IMR-90 (cell line): ENCODE measurements around the gene SRGAP3. TPM values are rescaled to one million over a fixed set of nuclear protein-coding genes. Genes with fewer than 3 reads are reported as not detected.

Experiments
- ATAC-seq: fragments of 200-7000 bp; cut with Tn5 transposase; 2 replicates; pipeline ENCODE4 v1.9.1; 2020; ENCODE audit warnings: low read depth, mild to moderate bottlenecking, moderate library complexity
- BruUV-seq: library from RNA; stranded (reverse); fragments of 400-500 nt; replicated peaks from 2 replicates; lab custom pipeline; 2021; lab: Mats Ljungman, UMichigan
- CTCF ChIA-PET: fragments of 300-600 bp; formaldehyde crosslinking; extraction: SDS; loops from one replicate; lab custom pipeline; 2021; ENCODE audit warnings: antibody characterized with exemption; lab: Yijun Ruan, JAX
- POLR2A ChIA-PET: fragments of 300-600 bp; sonication (Branson Sonifier 250); formaldehyde crosslinking; loops from one replicate; lab custom pipeline; 2022; ENCODE audit warnings: antibody characterized with exemption; ENCODE audit not compliant: unreplicated experiment; lab: Charles Lee
- DNase-seq: peaks from one replicate; pipeline ENCODE4 v3.0.0; 2013
- H2AFZ ChIP-seq: replicated peaks from 2 replicates; pipeline ENCODE3; 2013; ENCODE audit warnings: low read length, mild to moderate bottlenecking; ENCODE audit not compliant: poor library complexity
- H2AK5ac ChIP-seq: 2 replicates; pipeline ENCODE4 v1.6.1; 2013; ENCODE audit warnings: low read depth, low read length, inconsistent platforms
- H2AK9ac ChIP-seq: replicated peaks from 2 replicates; pipeline ENCODE3; 2013; ENCODE audit warnings: mild to moderate bottlenecking, low read depth, low read length, moderate library complexity; ENCODE audit not compliant: poor library complexity
- H2BK120ac ChIP-seq: 2 replicates; pipeline ENCODE4 v1.6.1; 2013; ENCODE audit warnings: low read depth, low read length, inconsistent platforms
- H2BK15ac ChIP-seq: 3 replicates; pipeline ENCODE4 v1.6.1; 2013; ENCODE audit warnings: low read depth, low read length, inconsistent platforms
- H2BK20ac ChIP-seq: 2 replicates; pipeline ENCODE4 v1.6.1; 2013; ENCODE audit warnings: low read depth, mild to moderate bottlenecking, inconsistent platforms, low read length, moderate library complexity
- H2BK5ac ChIP-seq: 2 replicates; pipeline ENCODE4 v1.6.1; 2013; ENCODE audit warnings: mild to moderate bottlenecking, low read depth, low read length, inconsistent platforms; ENCODE audit not compliant: poor library complexity, severe bottlenecking
- H3K14ac ChIP-seq: replicated peaks from 2 replicates; pipeline ENCODE4 v1.6.1; 2013; ENCODE audit warnings: low read depth, low read length, inconsistent platforms
- H3K18ac ChIP-seq: 2 replicates; pipeline ENCODE4 v1.6.1; 2013; ENCODE audit warnings: low read depth, low read length, control low read depth
- H3K23ac ChIP-seq: 2 replicates; pipeline ENCODE4 v1.6.1; 2013; ENCODE audit warnings: low read depth, low read length, inconsistent platforms
- H3K27ac ChIP-seq: 2 replicates; pipeline ENCODE4 v1.5.1; 2013; ENCODE audit warnings: mild to moderate bottlenecking, control low read depth, low read length; ENCODE audit not compliant: insufficient read depth
- H3K27me3 ChIP-seq: 2 replicates; pipeline ENCODE4 v1.6.1; 2013; ENCODE audit warnings: low read length; ENCODE audit not compliant: control insufficient read depth, insufficient read depth
- H3K36me3 ChIP-seq: 2 replicates; pipeline ENCODE4 v1.6.1; 2013; ENCODE audit warnings: low read length, mixed read lengths; ENCODE audit not compliant: control insufficient read depth, insufficient read depth
- H3K4ac ChIP-seq: 2 replicates; pipeline ENCODE4 v1.6.1; 2013; ENCODE audit warnings: low read depth, low read length, inconsistent platforms
- H3K4me1 ChIP-seq: 2 replicates; pipeline ENCODE4 v1.6.1; 2013; ENCODE audit warnings: low read length, mixed read lengths; ENCODE audit not compliant: control insufficient read depth, insufficient read depth
- H3K4me2 ChIP-seq: 2 replicates; pipeline ENCODE4 v1.6.1; 2013; ENCODE audit warnings: low read depth, mild to moderate bottlenecking, control low read depth, low read length, moderate library complexity
- H3K4me3 ChIP-seq: 2 replicates; pipeline ENCODE4 v1.5.1; 2013; ENCODE audit warnings: low read depth, mild to moderate bottlenecking, control low read depth, low read length, moderate library complexity; ENCODE audit not compliant: insufficient read depth
- H3K56ac ChIP-seq: 2 replicates; pipeline ENCODE4 v1.6.1; 2013; ENCODE audit warnings: low read length, inconsistent platforms; ENCODE audit not compliant: insufficient read depth; ENCODE audit errors: extremely low read depth
- H3K79me1 ChIP-seq, 2 experiments: 2 replicates each; pipeline ENCODE4 v1.6.1; 2013; ENCODE audit warnings: low read length in 2 of 2, inconsistent platforms in 1 of 2, low read depth in 1 of 2
- H3K9ac ChIP-seq: 2 replicates; pipeline ENCODE4 v1.6.1; 2013; ENCODE audit warnings: low read depth, low read length, control low read depth
- H3K9me1 ChIP-seq: 2 replicates; pipeline ENCODE4 v1.6.1; 2013; ENCODE audit warnings: low read length, inconsistent platforms; ENCODE audit not compliant: insufficient read depth
- H3K9me3 ChIP-seq: 2 replicates; pipeline ENCODE4 v1.6.1; 2013; ENCODE audit warnings: low read length; ENCODE audit not compliant: control insufficient read depth, insufficient read depth
- H4K20me1 ChIP-seq: 2 replicates; pipeline ENCODE4 v1.6.1; 2013; ENCODE audit warnings: low read length, inconsistent platforms; ENCODE audit not compliant: insufficient read depth
- H4K5ac ChIP-seq: 2 replicates; pipeline ENCODE4 v1.6.1; 2013; ENCODE audit warnings: mild to moderate bottlenecking, low read depth, low read length, control low read depth
- H4K8ac ChIP-seq, 2 experiments: 2 replicates each; pipeline ENCODE4 v1.6.1; 2013; ENCODE audit warnings: low read depth in 2 of 2, low read length in 2 of 2, control low read depth in 1 of 2, inconsistent platforms in 1 of 2
- H4K91ac ChIP-seq: 2 replicates; pipeline ENCODE4 v1.6.1; 2013; ENCODE audit warnings: low read depth, low read length, inconsistent platforms; ENCODE audit not compliant: insufficient read depth
- BHLHE40 ChIP-seq: fragments of 150-350 bp; IDR thresholded peaks from 2 replicates; pipeline ENCODE4 v1.6.1; 2016; ENCODE audit warnings: mild to moderate bottlenecking, low read depth, low read length
- CEBPB ChIP-seq: IDR thresholded peaks from 2 replicates; pipeline ENCODE4 v1.6.1; 2012; ENCODE audit warnings: low read depth, low read length, improper control_type of control experiment
- CHD1 ChIP-seq: IDR thresholded peaks from 2 replicates; pipeline ENCODE4 v1.6.1; 2012; ENCODE audit warnings: low read depth, low read length, improper control_type of control experiment
- FOS ChIP-seq: fragments of 150-350 bp; IDR thresholded peaks from 2 replicates; pipeline ENCODE4 v1.6.1; 2016; ENCODE audit warnings: low read depth, low read length
- MAFK ChIP-seq: IDR thresholded peaks from 2 replicates; pipeline ENCODE4 v1.6.1; 2012; ENCODE audit warnings: low read depth, low read length, improper control_type of control experiment
- MAZ ChIP-seq: IDR thresholded peaks from 2 replicates; pipeline ENCODE4 v1.6.1; 2012; ENCODE audit warnings: low read depth, mild to moderate bottlenecking, low read length, improper control_type of control experiment, moderate library complexity, borderline replicate concordance
- MXI1 ChIP-seq: IDR thresholded peaks from 2 replicates; pipeline ENCODE4 v1.6.1; 2012; ENCODE audit warnings: low read depth, mild to moderate bottlenecking, low read length, moderate library complexity, borderline replicate concordance
- NFE2L2 ChIP-seq: fragments of 150-350 bp; IDR thresholded peaks from 2 replicates; pipeline ENCODE4 v1.6.1; 2016; ENCODE audit warnings: low read depth, mild to moderate bottlenecking, low read length
- POLR2A ChIP-seq: IDR thresholded peaks from 2 replicates; pipeline ENCODE4 v1.6.1; 2012; ENCODE audit warnings: mild to moderate bottlenecking, low read depth, low read length
- RAD21 ChIP-seq: IDR thresholded peaks from 2 replicates; pipeline ENCODE4 v1.6.1; 2012; ENCODE audit warnings: low read length, improper control_type of control experiment
- RCOR1 ChIP-seq: IDR thresholded peaks from 2 replicates; pipeline ENCODE4 v1.6.1; 2012; ENCODE audit warnings: mild to moderate bottlenecking, low read length, improper control_type of control experiment; ENCODE audit not compliant: insufficient replicate concordance
- RFX5 ChIP-seq: IDR thresholded peaks from 2 replicates; pipeline ENCODE4 v1.8.0; 2012; ENCODE audit warnings: low read depth, mild to moderate bottlenecking, low read length, moderate library complexity
- SMC3 ChIP-seq: fragments of 150-350 bp; IDR thresholded peaks from 2 replicates; pipeline ENCODE4 v1.6.1; 2016; ENCODE audit warnings: low read depth, mild to moderate bottlenecking, antibody characterized with exemption, low read length, moderate library complexity
- WGBS, 2 experiments: methylation state at CpG; one replicate each; pipeline versions ENCODE4 v1.1.5 to v1.1.7; 2013; ENCODE audit warnings: missing lambda C conversion rate in 2 of 2; ENCODE audit not compliant: insufficient read length in 1 of 2; ENCODE audit errors: extremely low coverage in 2 of 2; 5-methylcytosine and 5-hydroxymethylcytosine counted together
- dilution Hi-C: fragments of 300-500 bp; cut with HindIII; formaldehyde crosslinking; loops from one replicate; pipeline ENCODE4 v1.14.3; 2018; ENCODE audit warnings: low sequenced_read_pairs; ENCODE audit not compliant: unreplicated experiment
- in situ Hi-C: fragments of 300-500 bp; cut with MboI; formaldehyde crosslinking; loops from 3 replicates; pipeline ENCODE4 v1.14.3; 2019; ENCODE audit warnings: low sequenced_read_pairs, inconsistent platforms, mixed read lengths
- intact Hi-C: fragments of 100-400 bp; cut with micrococcal nuclease; formaldehyde crosslinking; loops from 2 replicates; pipeline ENCODE4 v1.10.0; 2022
- polyA plus RNA-seq, 3 experiments: library from polyadenylated mRNA; depleted of rRNA; stranded (reverse); fragments of >200 nt; gene quantifications; 2 replicates each; pipeline ENCODE4 v1.2.3, GENCODE V29; 2012; ENCODE audit warnings: low replicate concordance in 1 of 3
- total RNA-seq: library from RNA; depleted of rRNA; stranded (reverse); fragments of >200 nt; gene quantifications from 2 replicates; pipeline ENCODE4 v1.2.3, GENCODE V29; 2012
- TF ChIP-seq, protein P1 (sequence below): fragments of 150-350 bp; IDR thresholded peaks from 2 replicates; pipeline ENCODE4 v1.6.1; 2016; ENCODE audit warnings: low read depth, mild to moderate bottlenecking, low read length, moderate library complexity, borderline replicate concordance
- TF ChIP-seq, protein P2 (sequence below): fragments of 150-350 bp; IDR thresholded peaks from 2 replicates; pipeline ENCODE4 v1.6.1; 2017; ENCODE audit warnings: mild to moderate bottlenecking, antibody characterized with exemption, low read length, low read depth
- TF ChIP-seq, protein P3 (sequence below): conservative IDR thresholded peaks from 2 replicates; pipeline ENCODE4 v1.5.1; 2012; ENCODE audit warnings: mild to moderate bottlenecking, low read depth, low read length, improper control_type of control experiment

SRGAP3 gene
- total and polyA plus RNA-seq, 2 of the 4 experiments (the other 2 are of a cell fraction): 0.68 to 1.4 TPM

DNA sequence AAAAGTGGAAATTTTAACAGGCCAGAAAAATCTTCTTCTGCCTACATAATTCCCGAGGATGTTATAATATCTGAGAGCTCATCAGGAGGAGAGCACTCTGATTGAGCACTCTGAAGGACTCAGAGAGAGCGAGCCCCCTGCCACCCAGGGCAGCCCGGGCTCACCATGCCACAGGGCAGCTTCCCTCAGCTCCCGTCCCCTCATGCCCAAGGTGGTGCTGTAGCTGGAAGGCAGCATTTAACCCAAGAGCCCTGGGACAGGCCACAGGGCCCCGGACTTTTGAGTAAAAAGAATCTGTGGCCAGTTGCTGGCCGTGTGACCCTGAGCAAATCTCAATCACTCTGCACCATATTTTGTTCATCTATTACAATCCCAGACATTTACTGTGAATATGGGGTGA, 262.7 kb downstream of the SRGAP3 start:
- H2AK9ac ChIP-seq: no peak overlapping the region
- H4K91ac ChIP-seq: no peak overlapping the region
- ATAC-seq (no peak), DNase-seq (no peak)
- H3K4me1 ChIP-seq: no peaks in the 10 kb centered on the region
- no peak overlapping the region for H4K5ac ChIP-seq
- no peak for TF ChIP-seq MAZ
- no peak for TF ChIP-seq MAFK
- TF ChIP-seq, protein P1, sequence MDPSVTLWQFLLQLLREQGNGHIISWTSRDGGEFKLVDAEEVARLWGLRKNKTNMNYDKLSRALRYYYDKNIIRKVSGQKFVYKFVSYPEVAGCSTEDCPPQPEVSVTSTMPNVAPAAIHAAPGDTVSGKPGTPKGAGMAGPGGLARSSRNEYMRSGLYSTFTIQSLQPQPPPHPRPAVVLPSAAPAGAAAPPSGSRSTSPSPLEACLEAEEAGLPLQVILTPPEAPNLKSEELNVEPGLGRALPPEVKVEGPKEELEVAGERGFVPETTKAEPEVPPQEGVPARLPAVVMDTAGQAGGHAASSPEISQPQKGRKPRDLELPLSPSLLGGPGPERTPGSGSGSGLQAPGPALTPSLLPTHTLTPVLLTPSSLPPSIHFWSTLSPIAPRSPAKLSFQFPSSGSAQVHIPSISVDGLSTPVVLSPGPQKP: no peak
- TF ChIP-seq CEBPB: no peak
- TF ChIP-seq, protein P2, sequence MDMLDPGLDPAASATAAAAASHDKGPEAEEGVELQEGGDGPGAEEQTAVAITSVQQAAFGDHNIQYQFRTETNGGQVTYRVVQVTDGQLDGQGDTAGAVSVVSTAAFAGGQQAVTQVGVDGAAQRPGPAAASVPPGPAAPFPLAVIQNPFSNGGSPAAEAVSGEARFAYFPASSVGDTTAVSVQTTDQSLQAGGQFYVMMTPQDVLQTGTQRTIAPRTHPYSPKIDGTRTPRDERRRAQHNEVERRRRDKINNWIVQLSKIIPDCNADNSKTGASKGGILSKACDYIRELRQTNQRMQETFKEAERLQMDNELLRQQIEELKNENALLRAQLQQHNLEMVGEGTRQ: no peak
- TF ChIP-seq BHLHE40: no peak
- TF ChIP-seq POLR2A: no peak
- TF ChIP-seq MXI1: no peak
- no peak for TF ChIP-seq RCOR1
- TF ChIP-seq, protein P3, sequence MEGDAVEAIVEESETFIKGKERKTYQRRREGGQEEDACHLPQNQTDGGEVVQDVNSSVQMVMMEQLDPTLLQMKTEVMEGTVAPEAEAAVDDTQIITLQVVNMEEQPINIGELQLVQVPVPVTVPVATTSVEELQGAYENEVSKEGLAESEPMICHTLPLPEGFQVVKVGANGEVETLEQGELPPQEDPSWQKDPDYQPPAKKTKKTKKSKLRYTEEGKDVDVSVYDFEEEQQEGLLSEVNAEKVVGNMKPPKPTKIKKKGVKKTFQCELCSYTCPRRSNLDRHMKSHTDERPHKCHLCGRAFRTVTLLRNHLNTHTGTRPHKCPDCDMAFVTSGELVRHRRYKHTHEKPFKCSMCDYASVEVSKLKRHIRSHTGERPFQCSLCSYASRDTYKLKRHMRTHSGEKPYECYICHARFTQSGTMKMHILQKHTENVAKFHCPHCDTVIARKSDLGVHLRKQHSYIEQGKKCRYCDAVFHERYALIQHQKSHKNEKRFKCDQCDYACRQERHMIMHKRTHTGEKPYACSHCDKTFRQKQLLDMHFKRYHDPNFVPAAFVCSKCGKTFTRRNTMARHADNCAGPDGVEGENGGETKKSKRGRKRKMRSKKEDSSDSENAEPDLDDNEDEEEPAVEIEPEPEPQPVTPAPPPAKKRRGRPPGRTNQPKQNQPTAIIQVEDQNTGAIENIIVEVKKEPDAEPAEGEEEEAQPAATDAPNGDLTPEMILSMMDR: no peak
- no peak for TF ChIP-seq CHD1
- TF ChIP-seq RAD21: no peak
- no peak for TF ChIP-seq RFX5
- no peak for TF ChIP-seq SMC3
- TF ChIP-seq FOS: no peak
- TF ChIP-seq NFE2L2: no peak
- H3K27ac ChIP-seq: no peak overlapping the region
- peaks cover 3% of the 10 kb centered on the region for H3K27me3 ChIP-seq
- dilution Hi-C loops: no loop called here
- H3K18ac ChIP-seq: no peak overlapping the region
- no peak overlapping the region for H3K4me3 ChIP-seq
- no peak overlapping the region for H3K4ac ChIP-seq
- in situ Hi-C loops: no loop called here
- H2BK20ac ChIP-seq: no peak overlapping the region
- CTCF ChIA-PET: interaction anchor here (1.0 to 2.8 kb wide), 4 partner anchors 13 to 323 kb away, joined by 3 to 8 read pairs (median 4); no protein-coding TSS in a partner anchor
- no CpG with 5 or more reads among the region's 6 CpGs for WGBS, 2 experiments
- H2AK5ac ChIP-seq: no peak overlapping the region
- POLR2A ChIA-PET: no interaction called here
- no peaks in the 10 kb centered on the region for H3K36me3 ChIP-seq
- no peak overlapping the region for H2BK120ac ChIP-seq
- no peaks in the 10 kb centered on the region for H3K9me3 ChIP-seq
- no peak overlapping the region for H3K9ac ChIP-seq
- H3K4me2 ChIP-seq: no peak overlapping the region
- H3K14ac ChIP-seq: no peak overlapping the region
- H4K8ac ChIP-seq: no peak overlapping the region
- no peaks in the 10 kb centered on the region for H3K9me1 ChIP-seq
- BruUV-seq: no TSS peak
- no peaks in the 10 kb centered on the region for H3K79me1 ChIP-seq
- H2BK5ac ChIP-seq: no peak overlapping the region
- H2AFZ ChIP-seq: no peak overlapping the region
- H2BK15ac ChIP-seq: no peak overlapping the region
- no peak overlapping the region for H3K23ac ChIP-seq
- no peak overlapping the region for H3K56ac ChIP-seq
- intact Hi-C loops: no loop called here
- no peaks in the 10 kb centered on the region for H4K20me1 ChIP-seq
